Measurements from ENCODE around the gene CLEC2L. TPM values are rescaled to one million over a fixed set of nuclear protein-coding genes. Genes with fewer than 3 reads are reported as not detected.

CLEC2L gene
- total and polyA plus RNA-seq, 2 of the 8 experiments (the other 6 are each of a cell fraction or from before 2014, with no cell fraction given), result 0.20 to 1.9 TPM

GRCh38 chr7:139534966-139535651, 11.6 kb downstream of the CLEC2L start:
- Histone ChIP-seq H3K79me1 (ENCODE audit: low read depth, low read length) (no peaks in the 10 kb centered on the region), H4K20me1 (replicated peaks in 1 of 2; ENCODE audit: control insufficient read depth in 1 of 2, insufficient read depth in 2 of 2, low read length in 2 of 2) (no peaks in the 10 kb centered on the region), H3K9ac (replicated peaks in 1 of 4; ENCODE audit: extremely low read depth in 1 of 4, low read depth in 3 of 4, low read length in 3 of 4) (no peak overlapping the region), H3K27ac (ENCODE audit: low read depth, low read length) (no peak overlapping the region), H3K4ac (replicated peaks; ENCODE audit: insufficient read length, low read depth, low read length) (no peak overlapping the region), H2BK12ac (ENCODE audit: low read depth, low read length) (no peak overlapping the region), H2BK5ac (ENCODE audit: low read depth, low read length) (no peak overlapping the region), H3K4me2 (ENCODE audit: insufficient read depth in 1 of 2, low read depth in 2 of 2, low read length in 2 of 2) (no peak overlapping the region), H2BK20ac (ENCODE audit: low read length) (no peak overlapping the region), H3K4me1 (replicated peaks in 1 of 4; ENCODE audit: control insufficient read depth in 3 of 4, insufficient read depth in 4 of 4, low read length in 3 of 4) (no peaks in the 10 kb centered on the region; a peak in 1 of 7 replicates), H3K23me2 (ENCODE audit: low read depth, low read length) (0 out of 2 replicates have a peak, but pooled peaks cover 2% of the 10 kb centered on the region), H2AFZ (ENCODE audit: low read length) (no peak overlapping the region), H3K23ac (ENCODE audit: insufficient read length) (no peak overlapping the region), H3K36me3 (ENCODE audit: control insufficient read depth in 2 of 4, insufficient read depth in 4 of 4, low read length in 3 of 4) (no peaks in the 10 kb centered on the region), H3K14ac (ENCODE audit: insufficient read length) (no peak overlapping the region), H2AK5ac (ENCODE audit: low read depth, low read length) (no peak overlapping the region), H4K91ac (replicated peaks; ENCODE audit: insufficient read length, low read length) (no peak overlapping the region), H2BK15ac (ENCODE audit: low read length) (no peak overlapping the region), H3K4me3 (ENCODE audit: extremely low read depth in 1 of 4, insufficient read depth in 2 of 4, low read depth in 3 of 4, low read length in 4 of 4) (no peak overlapping the region), H3K9me3 (ENCODE audit: insufficient read depth in 2 of 2, low read depth in 1 of 2, low read length in 1 of 2) (no peaks in the 10 kb centered on the region), H3K18ac (ENCODE audit: extremely low read depth, low read length) (no peak overlapping the region), H2BK120ac (replicated peaks; ENCODE audit: low read depth, low read length) (no peak overlapping the region), H4K5ac (ENCODE audit: insufficient read length, low read depth, low read length) (no peak overlapping the region), H3K56ac (replicated peaks; ENCODE audit: insufficient read length, low read depth, low read length) (no peak overlapping the region), H3K79me2 (ENCODE audit: control insufficient read depth in 1 of 2, insufficient read depth in 2 of 2, low read length in 2 of 2) (no peaks in the 10 kb centered on the region), H4K8ac (ENCODE audit: extremely low read depth, insufficient read depth, low read length) (no peak overlapping the region), H3K27me3 (replicated peaks in 1 of 4; ENCODE audit: control insufficient read depth in 3 of 4, extremely low read depth in 1 of 4, insufficient read depth in 3 of 4, low read length in 3 of 4) (no peaks in the 10 kb centered on the region; a peak in 1 of 7 replicates)
- no peak for FAIRE-seq
- ChIA-PET CTCF (ENCODE audit: partially characterized antibody) (no interaction called here), POLR2A (ENCODE audit: partially characterized antibody) (no interaction called here)
- 87% methylated on average over 7 of the region's 7 CpGs; no CpG with 5 or more reads in 1 of the 2 experiments for WGBS, 2 experiments (ENCODE audit: extremely low coverage in 1 of 2, insufficient coverage in 1 of 2, insufficient read length in 1 of 2, insufficient replicate concordance in 2 of 2, low coverage in 1 of 2, low lambda C conversion rate in 2 of 2, missing lambda C conversion rate in 1 of 2)
- no peak for DNase-seq (ENCODE audit: low read depth in 1 of 2, low spot score in 2 of 2)
- TF ChIP-seq SRF (IDR thresholded peaks at IDR 0.05; ENCODE audit: low read depth, low read length) (no peak), CTBP2 (IDR thresholded peaks at IDR 0.05; ENCODE audit: borderline replicate concordance, insufficient read depth, insufficient read length, low read length) (no peak), KDM1A (IDR thresholded peaks at IDR 0.05; ENCODE audit: borderline replicate concordance, low read length) (no peak), GABPA (IDR thresholded peaks at IDR 0.05; ENCODE audit: borderline replicate concordance, insufficient read depth, low read length) (no peak), RAD21 (IDR thresholded peaks at IDR 0.05 in 1 of 2, conservative IDR thresholded peaks at IDR 0.05 in 1 of 2; ENCODE audit: low read depth in 2 of 2, low read length in 2 of 2) (no peak), EGR1 (IDR thresholded peaks at IDR 0.05; ENCODE audit: borderline replicate concordance, low read depth, low read length) (no peak), TAF1 (IDR thresholded peaks at IDR 0.05; ENCODE audit: low read depth, low read length) (no peak), TCF12 (IDR thresholded peaks at IDR 0.05; ENCODE audit: low read depth, low read length) (no peak), RNF2 (IDR thresholded peaks at IDR 0.05; ENCODE audit: borderline replicate concordance, low read depth, low read length, missing control alignments, poor library complexity, severe bottlenecking) (no peak), CBX8 (IDR thresholded peaks at IDR 0.05; ENCODE audit: borderline replicate concordance, low read depth, low read length) (no peak)

Measured in H1 (cell line).